Measurements from ENCODE around the gene SIT1. TPM values are rescaled to one million over a fixed set of nuclear protein-coding genes. Genes with fewer than 3 reads are reported as not detected.
"Not testable (repeated sequence)": the region's sequence is repeated elsewhere in the genome, so short reads cannot be mapped to it uniquely, and the experiment has no call there.

Gene SIT1
- total RNA-seq, 4 donors from 2014 or later = not detected

GRCh38 chr9:35617548-35617947, 33.2 kb downstream of the SIT1 start:
- H3K4me3 ChIP-seq (ENCODE audit: low read depth, poor library complexity, severe bottlenecking) = no peak overlapping the region
- 79 to 81% methylated on average over 8 of the region's 8 CpGs for WGBS, 2 donors
- TF ChIP-seq POLR2A (IDR thresholded peaks at IDR 0.05) (no peak), CTCF (IDR thresholded peaks at IDR 0.05) (no peak)
- intact Hi-C loops (cut with DNase I; ENCODE audit: low total_unique reads) = no loop called here
- peak in 1 of 2 donors; percentile 71 for DNase-seq (ENCODE audit: low spot score in 2 of 2)

GRCh38 chr9:35616681-35617459, 33.9 kb downstream of the SIT1 start:
- 12 to 14% methylated on average over 39 to 42 of the region's 51 CpGs for WGBS, 2 donors
- no peak overlapping the region for H3K4me3 ChIP-seq (ENCODE audit: low read depth, poor library complexity, severe bottlenecking)
- intact Hi-C loops (cut with DNase I; ENCODE audit: low total_unique reads) = no loop called here
- TF ChIP-seq POLR2A (IDR thresholded peaks at IDR 0.05) = no peak
- no peak for TF ChIP-seq CTCF (IDR thresholded peaks at IDR 0.05)
- DNase-seq (ENCODE audit: low spot score in 2 of 2) = peak in 1 of 2 donors; percentile 92

- no peak for TF ChIP-seq CTCF (IDR thresholded peaks at IDR 0.05)
- no peak for TF ChIP-seq POLR2A (IDR thresholded peaks at IDR 0.05)
- DNase-seq (ENCODE audit: low spot score in 2 of 2) = peak in 1 of 2 donors; percentile 78
- intact Hi-C loops (cut with DNase I; ENCODE audit: low total_unique reads) = no loop called here
- no peak overlapping the region for H3K4me3 ChIP-seq (ENCODE audit: low read depth, poor library complexity, severe bottlenecking)
- 82 to 86% methylated on average over 17 of the region's 17 CpGs for WGBS, 2 donors
Observed at GRCh38 chr9:35615981-35616680, 34.6 kb downstream of the SIT1 start.

GRCh38 chr9:35612843-35613242, 37.9 kb downstream of the SIT1 start:
- intact Hi-C loops (cut with DNase I; ENCODE audit: low total_unique reads) = no loop called here
- WGBS, 2 donors = 71 to 93% methylated on average over 2 of the region's 2 CpGs
- no peak for TF ChIP-seq POLR2A (IDR thresholded peaks at IDR 0.05)
- no peak for TF ChIP-seq CTCF (IDR thresholded peaks at IDR 0.05)
- no peak overlapping the region for H3K4me3 ChIP-seq (ENCODE audit: low read depth, poor library complexity, severe bottlenecking)
- no peak for DNase-seq (ENCODE audit: low spot score in 2 of 2)

- DNase-seq (ENCODE audit: low spot score in 2 of 2); intact Hi-C loops (cut with DNase I; ENCODE audit: low total_unique reads); H3K4me3 ChIP-seq (ENCODE audit: low read depth, poor library complexity, severe bottlenecking): not testable (repeated sequence)
- WGBS, 2 donors = 88 to 92% methylated on average over 4 of the region's 4 CpGs
Observed at GRCh38 chr9:35612066-35612465, 38.7 kb downstream of the SIT1 start.

GRCh38 chr9:35611230-35611797, 39.4 kb downstream of the SIT1 start:
- WGBS, 2 donors = 18 to 19% methylated on average over 8 of the region's 8 CpGs
- no peak overlapping the region for H3K4me3 ChIP-seq (ENCODE audit: low read depth, poor library complexity, severe bottlenecking)
- DNase-seq (ENCODE audit: low spot score in 2 of 2) = no peak
- intact Hi-C loops (cut with DNase I; ENCODE audit: low total_unique reads) = no loop called here
- TF ChIP-seq POLR2A (IDR thresholded peaks at IDR 0.05) = no peak
- TF ChIP-seq CTCF (IDR thresholded peaks at IDR 0.05) = no peak

Data from lower leg skin (tissue), 4 donors.